Retinal pigment epithelial cell (primary cell): Measurements from ENCODE around the gene ELP4.

ENCODE experiments used
- DNase-seq: peaks from one replicate; pipeline ENCODE4 v3.0.0-alpha.2; 2010; ENCODE audit warnings: low read depth
- H3K4me3 ChIP-seq: 2 replicates; pipeline ENCODE4 v1.5.1; 2011; ENCODE audit warnings: mild to moderate bottlenecking, low read length, control low read depth, moderate library complexity
- TF ChIP-seq, protein P1 (sequence below): conservative IDR thresholded peaks from 2 replicates; pipeline ENCODE4 v1.5.1; 2011; ENCODE audit warnings: low read depth, low read length, control low read depth, inconsistent platforms

Gene ELP4

DNA sequence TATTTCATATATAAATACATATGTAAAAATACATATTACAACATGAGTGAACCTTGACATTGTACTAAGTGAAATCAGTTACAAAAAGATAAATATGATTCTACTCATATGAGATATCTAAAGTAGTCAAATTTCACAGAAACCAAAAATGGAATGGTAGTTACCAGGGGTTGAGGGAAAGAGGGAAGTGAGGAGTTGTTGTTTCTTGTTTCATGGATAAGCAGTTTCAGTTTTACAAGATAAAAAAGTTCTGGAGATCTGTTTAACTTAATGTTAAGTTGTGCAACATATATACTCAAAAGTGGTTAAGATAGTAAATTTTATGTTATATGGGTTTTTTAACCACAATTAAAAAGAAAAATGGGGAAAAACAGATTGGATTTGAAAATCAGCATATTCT lies 107.7 kb downstream of the ELP4 start:
- DNase-seq = no peak
- no peak overlapping the region for H3K4me3 ChIP-seq
- TF ChIP-seq, protein P1, sequence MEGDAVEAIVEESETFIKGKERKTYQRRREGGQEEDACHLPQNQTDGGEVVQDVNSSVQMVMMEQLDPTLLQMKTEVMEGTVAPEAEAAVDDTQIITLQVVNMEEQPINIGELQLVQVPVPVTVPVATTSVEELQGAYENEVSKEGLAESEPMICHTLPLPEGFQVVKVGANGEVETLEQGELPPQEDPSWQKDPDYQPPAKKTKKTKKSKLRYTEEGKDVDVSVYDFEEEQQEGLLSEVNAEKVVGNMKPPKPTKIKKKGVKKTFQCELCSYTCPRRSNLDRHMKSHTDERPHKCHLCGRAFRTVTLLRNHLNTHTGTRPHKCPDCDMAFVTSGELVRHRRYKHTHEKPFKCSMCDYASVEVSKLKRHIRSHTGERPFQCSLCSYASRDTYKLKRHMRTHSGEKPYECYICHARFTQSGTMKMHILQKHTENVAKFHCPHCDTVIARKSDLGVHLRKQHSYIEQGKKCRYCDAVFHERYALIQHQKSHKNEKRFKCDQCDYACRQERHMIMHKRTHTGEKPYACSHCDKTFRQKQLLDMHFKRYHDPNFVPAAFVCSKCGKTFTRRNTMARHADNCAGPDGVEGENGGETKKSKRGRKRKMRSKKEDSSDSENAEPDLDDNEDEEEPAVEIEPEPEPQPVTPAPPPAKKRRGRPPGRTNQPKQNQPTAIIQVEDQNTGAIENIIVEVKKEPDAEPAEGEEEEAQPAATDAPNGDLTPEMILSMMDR = no peak

DNA sequence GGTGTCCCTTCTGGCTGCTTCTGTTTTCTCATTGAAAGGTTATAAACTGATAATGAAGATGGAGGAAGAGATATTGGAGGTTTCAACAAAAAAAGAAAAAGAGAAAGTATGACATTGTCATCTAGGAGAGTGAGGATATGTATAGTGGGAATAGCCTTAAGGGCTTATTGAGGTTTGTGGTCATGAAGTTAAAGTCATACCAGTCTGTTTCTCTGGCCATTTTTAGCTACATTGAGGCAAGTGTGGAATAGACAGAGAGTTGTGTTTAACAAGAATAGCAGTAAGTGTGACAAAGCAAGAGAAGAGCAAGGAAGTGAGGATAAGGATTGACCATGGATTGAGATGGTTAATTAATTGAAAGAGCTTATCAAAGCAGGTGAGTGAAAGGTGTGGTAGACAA lies 110.4 kb downstream of the ELP4 start:
- no peak overlapping the region for H3K4me3 ChIP-seq
- TF ChIP-seq, protein P1 = no peak
- no peak for DNase-seq

DNA sequence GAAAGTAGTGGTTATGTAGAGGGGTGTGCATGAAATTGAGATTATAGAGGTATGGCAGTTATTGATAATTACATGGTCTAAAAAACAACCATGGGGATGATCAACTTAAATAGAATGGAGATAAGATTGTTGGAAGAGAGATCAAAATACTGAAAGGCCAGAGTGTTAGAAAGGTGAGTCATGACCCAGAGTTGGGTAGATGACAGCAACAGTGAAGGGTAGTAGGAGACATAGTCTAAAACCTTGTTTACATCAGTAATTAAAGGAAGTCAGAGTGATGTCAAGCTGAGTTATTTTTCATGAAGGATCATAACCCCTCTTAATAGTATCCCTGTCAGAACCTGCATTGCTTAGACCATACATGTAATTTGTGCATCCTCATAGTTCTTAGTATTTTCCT lies 110.9 kb downstream of the ELP4 start:
- TF ChIP-seq, protein P1 = no peak
- no peak overlapping the region for H3K4me3 ChIP-seq
- DNase-seq = no peak

DNA sequence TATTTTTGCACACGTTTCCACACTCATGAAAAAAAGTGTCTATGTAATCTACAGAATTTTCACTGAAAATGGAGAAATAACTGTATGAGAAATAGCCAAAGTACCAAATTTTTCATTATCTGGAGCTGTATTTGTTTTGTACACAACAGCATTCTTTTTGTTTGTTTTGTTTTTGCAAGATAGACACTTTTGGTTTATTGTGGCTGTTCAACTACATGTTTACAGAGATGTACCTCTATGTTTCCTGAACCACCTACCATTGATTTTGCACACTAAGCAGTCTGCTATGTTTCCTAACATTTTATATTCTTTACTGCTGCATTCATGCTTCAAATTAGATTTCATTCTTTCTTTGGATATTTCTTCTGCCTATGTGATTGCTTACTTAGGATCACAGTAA lies 116.3 kb downstream of the ELP4 start:
- no peak overlapping the region for H3K4me3 ChIP-seq
- TF ChIP-seq, protein P1 = no peak
- DNase-seq = no peak

DNA sequence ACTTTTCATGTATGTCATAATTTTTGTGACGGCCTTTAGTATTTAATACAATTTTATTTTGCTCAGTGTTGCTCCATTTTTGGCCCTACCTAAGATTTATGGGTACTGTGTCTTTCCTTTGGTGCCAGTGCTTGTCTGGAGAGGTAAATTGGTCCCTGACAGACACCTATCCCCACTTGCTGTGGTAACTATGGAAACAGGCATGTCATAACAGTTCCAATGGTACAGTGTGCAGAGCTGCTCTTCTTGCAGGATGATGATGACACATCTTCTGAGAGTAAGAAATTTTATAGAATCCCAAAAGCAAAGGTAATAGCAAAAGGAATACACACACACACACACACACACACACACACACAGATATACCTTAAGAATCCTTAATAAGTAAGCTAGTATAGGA lies 118.5 kb downstream of the ELP4 start:
- no peak overlapping the region for H3K4me3 ChIP-seq
- DNase-seq = no peak
- TF ChIP-seq, protein P1 = no peak

DNA sequence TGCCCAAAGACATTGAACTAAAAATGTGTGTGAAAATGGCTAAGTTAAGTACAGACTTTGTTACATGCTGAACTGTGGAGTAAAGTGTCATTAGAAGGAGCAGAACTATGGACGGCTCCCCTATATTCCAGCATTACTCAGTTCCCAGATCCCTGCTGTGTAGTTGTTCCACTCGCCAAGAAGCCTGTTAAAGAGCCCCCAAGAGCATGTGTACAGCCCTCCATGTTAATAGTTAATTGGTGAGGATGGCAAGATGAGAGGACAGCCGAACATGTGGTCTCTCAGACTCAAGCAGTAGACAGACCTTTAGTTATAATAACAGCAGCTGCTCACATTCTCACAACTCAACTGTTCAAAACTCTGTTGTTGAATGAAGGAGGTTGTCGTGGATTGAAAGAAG lies 127.4 kb downstream of the ELP4 start:
- TF ChIP-seq, protein P1 = no peak
- no peak for DNase-seq
- no peak overlapping the region for H3K4me3 ChIP-seq

DNA sequence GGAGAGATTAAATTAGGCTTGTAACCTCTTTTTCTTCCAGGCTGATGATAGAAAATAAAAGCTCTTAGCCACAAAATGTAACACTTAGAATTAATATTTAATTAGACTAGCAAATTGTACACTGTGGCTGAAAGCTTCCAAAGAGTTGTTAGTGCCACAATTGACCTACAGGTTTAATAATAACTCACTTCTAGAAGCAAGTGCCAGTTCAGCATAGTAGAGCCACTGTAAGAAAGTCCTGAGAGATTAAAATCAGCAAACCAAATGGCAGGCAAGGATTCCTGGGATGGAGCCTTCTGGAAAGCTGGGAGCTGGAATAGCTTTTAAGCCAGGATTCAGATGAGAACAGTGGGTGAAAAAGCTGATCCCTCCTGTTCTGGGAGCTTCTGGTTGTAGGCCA lies 131.0 kb downstream of the ELP4 start:
- no peak for DNase-seq
- no peak overlapping the region for H3K4me3 ChIP-seq
- TF ChIP-seq, protein P1 = no peak
